Erythroblast (primary cell): Measurements from ENCODE around the gene OGT.

ENCODE experiments used
- GATA1 ChIP-seq: IDR thresholded peaks from 2 replicates; pipeline ENCODE4 v1.6.1; 2011; ENCODE audit warnings: low read depth, mild to moderate bottlenecking, control low read depth, low read length, moderate library complexity
- POLR2A ChIP-seq: IDR thresholded peaks from 2 replicates; pipeline ENCODE4 v1.6.1; 2011; ENCODE audit warnings: mild to moderate bottlenecking, low read length

GRCh38 chrX:71533516-71533850, 579 bp downstream of the OGT start:
- no peak for TF ChIP-seq POLR2A
- no peak for TF ChIP-seq GATA1
